HCT116 (cell line): Measurements from ENCODE around the gene RXYLT1. TPM values are rescaled to one million over a fixed set of nuclear protein-coding genes. Genes with fewer than 3 reads are reported as not detected.

Experiments
- ATAC-seq: fragments of 200-7000 bp; cut with Tn5 transposase; 2 replicates; pipeline ENCODE4 v1.9.1; 2020; ENCODE audit warnings: mild to moderate bottlenecking, moderate library complexity
- BruUV-seq: library from RNA; stranded (reverse); fragments of 400-500 nt; replicated peaks from 2 replicates; lab custom pipeline; 2021; lab: Mats Ljungman, UMichigan
- CTCF ChIA-PET: fragments of 300-600 bp; sonication (Branson Sonifier 250); formaldehyde crosslinking; loops from one replicate; lab custom pipeline; 2021; ENCODE audit warnings: antibody characterized with exemption; lab: Charles Lee
- POLR2A ChIA-PET: fragments of 300-600, 350-600 bp; sonication (Branson Sonifier 250); formaldehyde crosslinking; loops from one replicate; lab custom pipeline; 2021; ENCODE audit warnings: antibody characterized with exemption; lab: Charles Lee
- RAD21 ChIA-PET, 2 experiments: fragments of 300-600 bp; sonication (Branson Sonifier 250); formaldehyde crosslinking; loops; one replicate each; lab custom pipeline; 2023; ENCODE audit warnings: low total read pairs in 2 of 2; ENCODE audit not compliant: uncharacterized antibody in 2 of 2, unreplicated experiment in 2 of 2, low non-redundant PET in 1 of 2; lab: Charles Lee
- DNase-seq: peaks from one replicate; pipeline ENCODE4 v3.0.0-alpha.2; 2010; ENCODE audit warnings: low read depth, low spot score
- H2AFZ ChIP-seq: fragments of 200-600 bp; shearing (Covaris generic), sonication (generic); 2 replicates; pipeline ENCODE4 v1.6.1; 2017; ENCODE audit warnings: low read depth, mixed run types, mixed read lengths, antibody characterized with exemption, low read length; ENCODE audit not compliant: poor library complexity, severe bottlenecking
- H3K27ac ChIP-seq: 2 replicates; pipeline ENCODE4 v1.5.1; 2012; ENCODE audit warnings: low read depth, low read length
- H3K27me3 ChIP-seq: fragments of 200-600 bp; sonication (generic); 2 replicates; pipeline ENCODE4 v1.6.1; 2016; ENCODE audit warnings: mixed run types, low read length, mixed read lengths; ENCODE audit not compliant: insufficient read depth
- H3K36me3 ChIP-seq, 2 experiments: fragments of 200-500 bp in 1 of 2; fragments of 200-600 bp in 1 of 2; sonication (Bioruptor generic) in 1 of 2; sonication (generic) in 1 of 2; 2 replicates each; pipeline versions ENCODE4 v1.5.1 to v1.6.1; 2014 to 2016; ENCODE audit warnings: low read length in 2 of 2, inconsistent platforms in 1 of 2, mixed read lengths in 1 of 2, mixed run types in 1 of 2; ENCODE audit not compliant: insufficient read depth in 2 of 2, control insufficient read depth in 1 of 2
- H3K4me1 ChIP-seq, 2 experiments: fragments of 200-600 bp in 1 of 2; sonication (generic) in 1 of 2; 2 replicates each; pipeline versions ENCODE4 v1.5.1 to v1.6.1; 2012 to 2017; ENCODE audit warnings: low read length in 2 of 2, inconsistent platforms in 1 of 2, mild to moderate bottlenecking in 1 of 2, mixed read lengths in 1 of 2, mixed run types in 1 of 2, moderate library complexity in 1 of 2; ENCODE audit not compliant: insufficient read depth in 2 of 2, control insufficient read depth in 1 of 2
- H3K4me2 ChIP-seq: fragments of 200-600 bp; sonication (generic); 2 replicates; pipeline ENCODE4 v1.6.1; 2017; ENCODE audit warnings: mixed run types, low read length, mixed read lengths
- H3K4me3 ChIP-seq, 2 experiments: fragments of 200-600 bp in 1 of 2; sonication (generic) in 1 of 2; replicated peaks in 1 of 2; 2 replicates each; pipeline ENCODE4 v1.5.1; 2011 to 2016; ENCODE audit warnings: low read length in 2 of 2, control low read depth in 1 of 2, low read depth in 1 of 2, mild to moderate bottlenecking in 1 of 2, mixed read lengths in 1 of 2, mixed run types in 1 of 2
- H3K79me2 ChIP-seq: fragments of 200-600 bp; sonication (generic); 2 replicates; pipeline ENCODE4 v1.6.1; 2017; ENCODE audit warnings: mild to moderate bottlenecking, mixed run types, low read length, moderate library complexity, mixed read lengths; ENCODE audit not compliant: insufficient read depth
- H3K9ac ChIP-seq: fragments of 200-600 bp; sonication (generic); 2 replicates; pipeline ENCODE4 v1.6.1; 2016; ENCODE audit warnings: low read length, mixed read lengths
- H3K9me2 ChIP-seq: fragments of 200-600 bp; sonication (generic), shearing (Covaris generic); 2 replicates; pipeline ENCODE4 v1.6.1; 2017; ENCODE audit warnings: mixed run types, mild to moderate bottlenecking, moderate library complexity; ENCODE audit not compliant: insufficient read depth
- H3K9me3 ChIP-seq, 2 experiments: fragments of 200-500 bp in 1 of 2; fragments of 200-600 bp in 1 of 2; sonication (Bioruptor generic) in 1 of 2; sonication (generic) in 1 of 2; 2 replicates each; pipeline ENCODE4 v1.6.1; 2014 to 2017; ENCODE audit warnings: low read length in 2 of 2, mixed read lengths in 2 of 2, inconsistent platforms in 1 of 2, low read depth in 1 of 2, mild to moderate bottlenecking in 1 of 2, mixed run types in 1 of 2, moderate library complexity in 1 of 2; ENCODE audit not compliant: control insufficient read depth in 1 of 2, insufficient read depth in 1 of 2
- H4K20me1 ChIP-seq: fragments of 200-600 bp; sonication (generic), shearing (Covaris generic); 2 replicates; pipeline ENCODE4 v1.6.1; 2017; ENCODE audit warnings: mixed run types, mild to moderate bottlenecking, moderate library complexity; ENCODE audit not compliant: insufficient read depth
- ATF3 ChIP-seq: IDR thresholded peaks from 2 replicates; pipeline ENCODE4 v1.6.1; 2012
- CBX3 ChIP-seq: IDR thresholded peaks from 2 replicates; pipeline ENCODE4 v1.6.1; 2012; ENCODE audit warnings: low read depth
- CEBPB ChIP-seq: IDR thresholded peaks from 2 replicates; pipeline ENCODE4 v1.6.1; 2012; ENCODE audit warnings: low read depth
- CTCF ChIP-seq, 3 experiments: fragments of 200-600 bp in 1 of 3; sonication (generic) in 1 of 3; IDR thresholded peaks in 2 of 3; conservative IDR thresholded peaks in 1 of 3; 2 replicates each; pipeline ENCODE4 v1.5.1; 2012 to 2017; ENCODE audit warnings: low read depth in 2 of 3, low read length in 2 of 3, antibody characterized with exemption in 1 of 3, borderline replicate concordance in 1 of 3, control low read depth in 1 of 3, mild to moderate bottlenecking in 1 of 3, mixed read lengths in 1 of 3, mixed run types in 1 of 3, moderate library complexity in 1 of 3; ENCODE audit not compliant: insufficient read depth in 1 of 3
- ELF1 ChIP-seq: IDR thresholded peaks from 2 replicates; pipeline ENCODE4 v1.6.1; 2012; ENCODE audit warnings: low read depth, borderline replicate concordance
- EZH2 ChIP-seq: fragments of 200-600 bp; sonication (generic); IDR thresholded peaks from 2 replicates; pipeline ENCODE4 v1.6.1; 2017; ENCODE audit warnings: antibody characterized with exemption, mixed run types
- EZH2phosphoT487 ChIP-seq: fragments of 200-600 bp; IDR thresholded peaks from 2 replicates; pipeline ENCODE4 v1.6.1; 2018; ENCODE audit warnings: antibody characterized with exemption, borderline replicate concordance
- JUND ChIP-seq: IDR thresholded peaks from 2 replicates; pipeline ENCODE4 v1.6.1; 2012
- POLR2AphosphoS5 ChIP-seq: IDR thresholded peaks from 2 replicates; pipeline ENCODE4 v1.6.1; 2011; ENCODE audit warnings: mild to moderate bottlenecking, low read depth, low read length, moderate library complexity
- RAD21 ChIP-seq: IDR thresholded peaks from 2 replicates; pipeline ENCODE4 v1.6.1; 2012; ENCODE audit warnings: low read depth, mild to moderate bottlenecking
- SIN3A ChIP-seq: IDR thresholded peaks from 2 replicates; pipeline ENCODE4 v1.6.1; 2012; ENCODE audit warnings: low read depth
- SP1 ChIP-seq: IDR thresholded peaks from 2 replicates; pipeline ENCODE4 v1.6.1; 2012; ENCODE audit warnings: low read depth
- TCF7L2 ChIP-seq: IDR thresholded peaks from 2 replicates; pipeline ENCODE4 v1.7.0; 2011; ENCODE audit warnings: borderline replicate concordance, inconsistent platforms; ENCODE audit not compliant: insufficient read depth, insufficient read length; ENCODE audit errors: extremely low read depth
- YY1 ChIP-seq: IDR thresholded peaks from 2 replicates; pipeline ENCODE4 v1.6.1; 2011; ENCODE audit warnings: low read length, low read depth, moderate library complexity, mild to moderate bottlenecking; ENCODE audit not compliant: insufficient replicate concordance; ENCODE audit errors: extremely low read depth
- ZBTB33 ChIP-seq: IDR thresholded peaks from 2 replicates; pipeline ENCODE4 v1.6.1; 2011; ENCODE audit warnings: mild to moderate bottlenecking, low read length, moderate library complexity; ENCODE audit not compliant: insufficient replicate concordance; ENCODE audit errors: extremely low read depth
- ZFX ChIP-seq: fragments of 450-650 bp; IDR thresholded peaks from 2 replicates; pipeline ENCODE4 v1.6.1; 2017
- ZNF274 ChIP-seq: fragments of 200-500 bp; sonication (Bioruptor generic); IDR thresholded peaks from 2 replicates; pipeline ENCODE4 v1.6.1; 2014; ENCODE audit warnings: mild to moderate bottlenecking, low read depth, low read length, inconsistent platforms
- intact Hi-C: fragments of 100-400 bp; cut with micrococcal nuclease; formaldehyde crosslinking; loops from 2 replicates; pipeline ENCODE4 v1.10.0; 2022
- total RNA-seq: library from RNA; stranded (reverse); gene quantifications from one replicate; pipeline ENCODE4 v1.2.1, GENCODE V29; 2021; ENCODE audit not compliant: unreplicated experiment

Gene RXYLT1
- total RNA-seq, 1 experiment from 2014 or later: 23.0 TPM

GRCh38 chr12:63823040-63823439, 43.3 kb downstream of the RXYLT1 start:
- TF ChIP-seq CTCF (IDR thresholded peaks at IDR 0.05 in 2 of 3, conservative IDR thresholded peaks at IDR 0.05 in 1 of 3; ENCODE audit: borderline replicate concordance in 1 of 3, insufficient read depth in 1 of 3, low read depth in 2 of 3, low read length in 2 of 3): no peak
- TF ChIP-seq POLR2AphosphoS5: no peak
- no peak for TF ChIP-seq SIN3A
- no peak for TF ChIP-seq ZFX
- TF ChIP-seq YY1: no peak
- no peak for TF ChIP-seq ELF1
- TF ChIP-seq ZBTB33: no peak
- no peak for TF ChIP-seq EZH2
- TF ChIP-seq TCF7L2: no peak
- no peak for TF ChIP-seq ZNF274
- no peak for TF ChIP-seq CEBPB
- no peak for TF ChIP-seq EZH2phosphoT487
- no peak for TF ChIP-seq JUND
- no peak for TF ChIP-seq SP1
- TF ChIP-seq ATF3: no peak
- TF ChIP-seq RAD21: no peak
- no peak for TF ChIP-seq CBX3
- Histone ChIP-seq H3K27me3 (no peaks in the 10 kb centered on the region), H3K4me3 (no peak overlapping the region), H3K9me2 (no peaks in the 10 kb centered on the region), H3K27ac (no peak overlapping the region), H4K20me1 (no peaks in the 10 kb centered on the region), H3K4me2 (no peak overlapping the region), H3K79me2 (no peaks in the 10 kb centered on the region), H3K36me3 (no peaks in the 10 kb centered on the region), H3K9me3 (no peaks in the 10 kb centered on the region), H3K9ac (no peak overlapping the region), H2AFZ (no peak overlapping the region), H3K4me1 (no peaks in the 10 kb centered on the region)
- no peak; the same call in 1 of the 2 replicates for ATAC-seq
- no TSS peak for BruUV-seq
- ChIA-PET POLR2A (no interaction called here), RAD21 (no interaction called here), CTCF (no interaction called here)
- intact Hi-C loops: loop anchor here (10.0 kb wide), 2 partner anchors 872 to 932 kb away; partner anchors contain the start of gene GNS
- DNase-seq: no peak
